IMR-90 (cell line): ENCODE measurements around the gene CADM2. TPM values are rescaled to one million over a fixed set of nuclear protein-coding genes. Genes with fewer than 3 reads are reported as not detected.
A peak's percentile ranks its signal among the peaks of the same experiment; 100 is the strongest.

Experiments
- ATAC-seq: fragments of 200-7000 bp; cut with Tn5 transposase; 2 replicates; pipeline ENCODE4 v1.9.1; 2020; ENCODE audit warnings: low read depth, mild to moderate bottlenecking, moderate library complexity
- BruUV-seq: library from RNA; stranded (reverse); fragments of 400-500 nt; replicated peaks from 2 replicates; lab custom pipeline; 2021; lab: Mats Ljungman, UMichigan
- CTCF ChIA-PET: fragments of 300-600 bp; formaldehyde crosslinking; extraction: SDS; loops from one replicate; lab custom pipeline; 2021; ENCODE audit warnings: antibody characterized with exemption; lab: Yijun Ruan, JAX
- POLR2A ChIA-PET: fragments of 300-600 bp; sonication (Branson Sonifier 250); formaldehyde crosslinking; loops from one replicate; lab custom pipeline; 2022; ENCODE audit warnings: antibody characterized with exemption; ENCODE audit not compliant: unreplicated experiment; lab: Charles Lee
- DNase-seq: peaks from one replicate; pipeline ENCODE4 v3.0.0; 2013
- H2AFZ ChIP-seq: replicated peaks from 2 replicates; pipeline ENCODE3; 2013; ENCODE audit warnings: low read length, mild to moderate bottlenecking; ENCODE audit not compliant: poor library complexity
- H2AK5ac ChIP-seq: 2 replicates; pipeline ENCODE4 v1.6.1; 2013; ENCODE audit warnings: low read depth, low read length, inconsistent platforms
- H2AK9ac ChIP-seq: replicated peaks from 2 replicates; pipeline ENCODE3; 2013; ENCODE audit warnings: mild to moderate bottlenecking, low read depth, low read length, moderate library complexity; ENCODE audit not compliant: poor library complexity
- H2BK120ac ChIP-seq: 2 replicates; pipeline ENCODE4 v1.6.1; 2013; ENCODE audit warnings: low read depth, low read length, inconsistent platforms
- H2BK15ac ChIP-seq: 3 replicates; pipeline ENCODE4 v1.6.1; 2013; ENCODE audit warnings: low read depth, low read length, inconsistent platforms
- H2BK20ac ChIP-seq: 2 replicates; pipeline ENCODE4 v1.6.1; 2013; ENCODE audit warnings: low read depth, mild to moderate bottlenecking, inconsistent platforms, low read length, moderate library complexity
- H2BK5ac ChIP-seq: 2 replicates; pipeline ENCODE4 v1.6.1; 2013; ENCODE audit warnings: mild to moderate bottlenecking, low read depth, low read length, inconsistent platforms; ENCODE audit not compliant: poor library complexity, severe bottlenecking
- H3K14ac ChIP-seq: replicated peaks from 2 replicates; pipeline ENCODE4 v1.6.1; 2013; ENCODE audit warnings: low read depth, low read length, inconsistent platforms
- H3K18ac ChIP-seq: 2 replicates; pipeline ENCODE4 v1.6.1; 2013; ENCODE audit warnings: low read depth, low read length, control low read depth
- H3K23ac ChIP-seq: 2 replicates; pipeline ENCODE4 v1.6.1; 2013; ENCODE audit warnings: low read depth, low read length, inconsistent platforms
- H3K27ac ChIP-seq: 2 replicates; pipeline ENCODE4 v1.5.1; 2013; ENCODE audit warnings: mild to moderate bottlenecking, control low read depth, low read length; ENCODE audit not compliant: insufficient read depth
- H3K27me3 ChIP-seq: 2 replicates; pipeline ENCODE4 v1.6.1; 2013; ENCODE audit warnings: low read length; ENCODE audit not compliant: control insufficient read depth, insufficient read depth
- H3K36me3 ChIP-seq: 2 replicates; pipeline ENCODE4 v1.6.1; 2013; ENCODE audit warnings: low read length, mixed read lengths; ENCODE audit not compliant: control insufficient read depth, insufficient read depth
- H3K4ac ChIP-seq: 2 replicates; pipeline ENCODE4 v1.6.1; 2013; ENCODE audit warnings: low read depth, low read length, inconsistent platforms
- H3K4me1 ChIP-seq: 2 replicates; pipeline ENCODE4 v1.6.1; 2013; ENCODE audit warnings: low read length, mixed read lengths; ENCODE audit not compliant: control insufficient read depth, insufficient read depth
- H3K4me2 ChIP-seq: 2 replicates; pipeline ENCODE4 v1.6.1; 2013; ENCODE audit warnings: low read depth, mild to moderate bottlenecking, control low read depth, low read length, moderate library complexity
- H3K4me3 ChIP-seq: 2 replicates; pipeline ENCODE4 v1.5.1; 2013; ENCODE audit warnings: low read depth, mild to moderate bottlenecking, control low read depth, low read length, moderate library complexity; ENCODE audit not compliant: insufficient read depth
- H3K56ac ChIP-seq: 2 replicates; pipeline ENCODE4 v1.6.1; 2013; ENCODE audit warnings: low read length, inconsistent platforms; ENCODE audit not compliant: insufficient read depth; ENCODE audit errors: extremely low read depth
- H3K79me1 ChIP-seq, 2 experiments: 2 replicates each; pipeline ENCODE4 v1.6.1; 2013; ENCODE audit warnings: low read length in 2 of 2, inconsistent platforms in 1 of 2, low read depth in 1 of 2
- H3K9ac ChIP-seq: 2 replicates; pipeline ENCODE4 v1.6.1; 2013; ENCODE audit warnings: low read depth, low read length, control low read depth
- H3K9me1 ChIP-seq: 2 replicates; pipeline ENCODE4 v1.6.1; 2013; ENCODE audit warnings: low read length, inconsistent platforms; ENCODE audit not compliant: insufficient read depth
- H3K9me3 ChIP-seq: 2 replicates; pipeline ENCODE4 v1.6.1; 2013; ENCODE audit warnings: low read length; ENCODE audit not compliant: control insufficient read depth, insufficient read depth
- H4K20me1 ChIP-seq: 2 replicates; pipeline ENCODE4 v1.6.1; 2013; ENCODE audit warnings: low read length, inconsistent platforms; ENCODE audit not compliant: insufficient read depth
- H4K5ac ChIP-seq: 2 replicates; pipeline ENCODE4 v1.6.1; 2013; ENCODE audit warnings: mild to moderate bottlenecking, low read depth, low read length, control low read depth
- H4K8ac ChIP-seq, 2 experiments: 2 replicates each; pipeline ENCODE4 v1.6.1; 2013; ENCODE audit warnings: low read depth in 2 of 2, low read length in 2 of 2, control low read depth in 1 of 2, inconsistent platforms in 1 of 2
- H4K91ac ChIP-seq: 2 replicates; pipeline ENCODE4 v1.6.1; 2013; ENCODE audit warnings: low read depth, low read length, inconsistent platforms; ENCODE audit not compliant: insufficient read depth
- CHD1 ChIP-seq: IDR thresholded peaks from 2 replicates; pipeline ENCODE4 v1.6.1; 2012; ENCODE audit warnings: low read depth, low read length, improper control_type of control experiment
- MAFK ChIP-seq: IDR thresholded peaks from 2 replicates; pipeline ENCODE4 v1.6.1; 2012; ENCODE audit warnings: low read depth, low read length, improper control_type of control experiment
- MAZ ChIP-seq: IDR thresholded peaks from 2 replicates; pipeline ENCODE4 v1.6.1; 2012; ENCODE audit warnings: low read depth, mild to moderate bottlenecking, low read length, improper control_type of control experiment, moderate library complexity, borderline replicate concordance
- RAD21 ChIP-seq: IDR thresholded peaks from 2 replicates; pipeline ENCODE4 v1.6.1; 2012; ENCODE audit warnings: low read length, improper control_type of control experiment
- RFX5 ChIP-seq: IDR thresholded peaks from 2 replicates; pipeline ENCODE4 v1.8.0; 2012; ENCODE audit warnings: low read depth, mild to moderate bottlenecking, low read length, moderate library complexity
- WGBS, 2 experiments: methylation state at CpG; one replicate each; pipeline versions ENCODE4 v1.1.5 to v1.1.7; 2013; ENCODE audit warnings: missing lambda C conversion rate in 2 of 2; ENCODE audit not compliant: insufficient read length in 1 of 2; ENCODE audit errors: extremely low coverage in 2 of 2; 5-methylcytosine and 5-hydroxymethylcytosine counted together
- dilution Hi-C: fragments of 300-500 bp; cut with HindIII; formaldehyde crosslinking; loops from one replicate; pipeline ENCODE4 v1.14.3; 2018; ENCODE audit warnings: low sequenced_read_pairs; ENCODE audit not compliant: unreplicated experiment
- in situ Hi-C: fragments of 300-500 bp; cut with MboI; formaldehyde crosslinking; loops from 3 replicates; pipeline ENCODE4 v1.14.3; 2019; ENCODE audit warnings: low sequenced_read_pairs, inconsistent platforms, mixed read lengths
- intact Hi-C: fragments of 100-400 bp; cut with micrococcal nuclease; formaldehyde crosslinking; loops from 2 replicates; pipeline ENCODE4 v1.10.0; 2022
- polyA plus RNA-seq, 3 experiments: library from polyadenylated mRNA; depleted of rRNA; stranded (reverse); fragments of >200 nt; gene quantifications; 2 replicates each; pipeline ENCODE4 v1.2.3, GENCODE V29; 2012; ENCODE audit warnings: low replicate concordance in 1 of 3
- total RNA-seq: library from RNA; depleted of rRNA; stranded (reverse); fragments of >200 nt; gene quantifications from 2 replicates; pipeline ENCODE4 v1.2.3, GENCODE V29; 2012

CADM2 gene
- total and polyA plus RNA-seq, 2 of the 4 experiments (the other 2 are of a cell fraction): not detected

- POLR2A ChIA-PET: no interaction called here
- dilution Hi-C loops (no loop called here), in situ Hi-C loops (no loop called here), intact Hi-C loops (no loop called here)
- no peak overlapping the region for H3K23ac ChIP-seq
- no peaks in the 10 kb centered on the region for H3K27me3 ChIP-seq
- H3K36me3 ChIP-seq: no peaks in the 10 kb centered on the region
- no peak overlapping the region for H3K27ac ChIP-seq
- no peaks in the 10 kb centered on the region for H3K9me1 ChIP-seq
- ATAC-seq (no peak), DNase-seq (no peak)
- TF ChIP-seq MAFK: peak; percentile 72
- no peak for TF ChIP-seq RAD21
- TF ChIP-seq RFX5: no peak
- no peak for TF ChIP-seq CHD1
- TF ChIP-seq MAZ: no peak
- H2AK9ac ChIP-seq: no peak overlapping the region
- no peaks in the 10 kb centered on the region for H3K9me3 ChIP-seq
- no peak overlapping the region for H3K9ac ChIP-seq
- H4K8ac ChIP-seq: no peak overlapping the region
- no CpG with 5 or more reads among the region's 1 CpG for WGBS, 2 experiments
- H2AFZ ChIP-seq: no peak overlapping the region
- no TSS peak for BruUV-seq
- H4K20me1 ChIP-seq: no peaks in the 10 kb centered on the region
- no peak overlapping the region for H3K56ac ChIP-seq
- no peak overlapping the region for H2BK5ac ChIP-seq
- no peak overlapping the region for H4K5ac ChIP-seq
- H3K4me3 ChIP-seq: no peak overlapping the region
- no peaks in the 10 kb centered on the region for H3K79me1 ChIP-seq
- CTCF ChIA-PET: no interaction called here
- no peak overlapping the region for H3K4ac ChIP-seq
- H2BK20ac ChIP-seq: no peak overlapping the region
- H4K91ac ChIP-seq: no peak overlapping the region
- H2AK5ac ChIP-seq: no peak overlapping the region
- H2BK15ac ChIP-seq: no peak overlapping the region
- no peaks in the 10 kb centered on the region for H3K4me1 ChIP-seq
- H3K4me2 ChIP-seq: no peak overlapping the region
- no peak overlapping the region for H2BK120ac ChIP-seq
- H3K18ac ChIP-seq: no peak overlapping the region
- no peak overlapping the region for H3K14ac ChIP-seq
Measured at GRCh38 chr3:85251766-85252165, 293.0 kb downstream of the CADM2 start.
